AG10803 (cell line): Measurements from ENCODE around the gene FBXO31.
"Not testable (repeated sequence)": the region's sequence is repeated elsewhere in the genome, so short reads cannot be mapped to it uniquely, and the experiment has no call there.

Source experiments
- DNase-seq: peaks from one replicate; pipeline ENCODE4 v3.0.0; 2010; ENCODE audit warnings: low read depth
- H3K4me3 ChIP-seq: 2 replicates; pipeline ENCODE4 v1.5.1; 2011; ENCODE audit warnings: mild to moderate bottlenecking, low read length, control low read depth
- TF ChIP-seq, protein P1 (sequence below): conservative IDR thresholded peaks from 2 replicates; pipeline ENCODE4 v1.5.1; 2011; ENCODE audit warnings: mild to moderate bottlenecking, low read length, control low read depth, inconsistent platforms

FBXO31 gene

DNA sequence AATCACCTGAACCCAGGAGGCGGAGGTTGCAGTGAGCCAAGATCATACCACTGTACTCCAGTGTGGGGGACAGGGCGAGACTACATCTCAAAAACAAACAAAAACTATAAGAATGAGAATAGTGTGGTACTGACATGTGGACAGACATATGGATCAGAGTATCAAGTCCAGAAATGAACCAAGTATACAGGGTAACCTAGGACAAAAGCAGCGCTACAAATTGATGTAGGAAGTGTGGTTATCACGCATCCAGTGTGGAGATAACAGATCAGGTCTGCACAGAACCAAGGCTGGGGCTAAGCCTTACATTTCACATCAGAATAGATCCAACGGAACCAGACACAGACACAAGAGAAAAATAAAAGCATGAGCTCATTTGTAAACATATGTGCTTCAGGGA lies 43.4 kb downstream of the FBXO31 start:
- DNase-seq = no peak
- H3K4me3 ChIP-seq = no peak overlapping the region
- TF ChIP-seq, protein P1, sequence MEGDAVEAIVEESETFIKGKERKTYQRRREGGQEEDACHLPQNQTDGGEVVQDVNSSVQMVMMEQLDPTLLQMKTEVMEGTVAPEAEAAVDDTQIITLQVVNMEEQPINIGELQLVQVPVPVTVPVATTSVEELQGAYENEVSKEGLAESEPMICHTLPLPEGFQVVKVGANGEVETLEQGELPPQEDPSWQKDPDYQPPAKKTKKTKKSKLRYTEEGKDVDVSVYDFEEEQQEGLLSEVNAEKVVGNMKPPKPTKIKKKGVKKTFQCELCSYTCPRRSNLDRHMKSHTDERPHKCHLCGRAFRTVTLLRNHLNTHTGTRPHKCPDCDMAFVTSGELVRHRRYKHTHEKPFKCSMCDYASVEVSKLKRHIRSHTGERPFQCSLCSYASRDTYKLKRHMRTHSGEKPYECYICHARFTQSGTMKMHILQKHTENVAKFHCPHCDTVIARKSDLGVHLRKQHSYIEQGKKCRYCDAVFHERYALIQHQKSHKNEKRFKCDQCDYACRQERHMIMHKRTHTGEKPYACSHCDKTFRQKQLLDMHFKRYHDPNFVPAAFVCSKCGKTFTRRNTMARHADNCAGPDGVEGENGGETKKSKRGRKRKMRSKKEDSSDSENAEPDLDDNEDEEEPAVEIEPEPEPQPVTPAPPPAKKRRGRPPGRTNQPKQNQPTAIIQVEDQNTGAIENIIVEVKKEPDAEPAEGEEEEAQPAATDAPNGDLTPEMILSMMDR = no peak

DNA sequence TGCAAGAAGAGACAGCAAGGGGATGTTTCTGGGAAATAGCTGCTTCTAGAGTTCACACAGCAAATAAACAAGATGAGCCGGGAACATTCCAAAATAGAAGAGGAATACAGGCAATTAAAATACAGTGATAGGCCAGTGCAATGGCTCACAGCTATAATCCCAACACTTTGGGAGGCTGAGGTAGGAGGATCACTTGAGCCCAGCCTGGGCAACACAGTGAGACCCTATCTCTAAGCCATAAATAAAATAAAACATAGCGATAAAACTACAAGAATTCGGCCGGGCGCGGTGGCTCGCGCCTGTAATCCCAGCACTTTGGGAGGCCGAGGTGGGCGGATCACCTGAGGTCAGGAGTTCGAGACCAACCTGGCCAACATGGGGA lies 43.9 kb downstream of the FBXO31 start:
- H3K4me3 ChIP-seq = not testable (repeated sequence)

DNA sequence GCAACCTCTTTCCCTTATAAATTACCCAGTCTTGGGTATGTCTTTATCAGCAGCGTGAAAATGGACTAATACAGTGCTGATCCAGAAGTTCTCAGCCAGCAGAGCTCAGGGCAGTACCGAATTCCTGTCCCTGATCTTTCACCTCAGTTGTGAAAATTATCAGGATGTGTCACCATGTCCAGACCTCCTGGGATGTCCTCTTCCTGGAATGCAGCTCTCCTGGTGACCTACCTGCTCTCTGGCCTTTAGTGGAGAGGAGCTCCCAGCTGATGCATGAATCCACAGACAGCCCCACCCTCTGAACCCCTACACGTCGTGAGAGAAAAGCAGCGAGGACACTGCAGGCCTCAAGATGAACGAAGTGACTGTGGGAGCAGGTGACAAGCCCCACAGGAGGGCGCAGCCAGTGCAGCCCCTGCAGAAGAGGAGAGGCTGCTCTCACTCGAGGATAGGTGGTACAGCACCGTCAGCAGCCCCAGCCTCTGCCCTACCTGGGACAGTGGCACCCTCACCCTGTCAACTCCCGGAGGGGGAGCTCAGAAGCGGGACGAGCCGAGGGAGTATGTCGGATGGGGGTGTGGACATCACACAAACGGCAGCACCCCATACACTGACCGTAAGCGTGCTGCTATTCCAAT lies 44.4 kb downstream of the FBXO31 start:
- TF ChIP-seq, protein P1 = no peak
- H3K4me3 ChIP-seq = no peak overlapping the region
- DNase-seq = no peak

More for the DNA sequence above, 43.9 kb downstream of the FBXO31 start:
- DNase-seq = not testable (repeated sequence)

DNA sequence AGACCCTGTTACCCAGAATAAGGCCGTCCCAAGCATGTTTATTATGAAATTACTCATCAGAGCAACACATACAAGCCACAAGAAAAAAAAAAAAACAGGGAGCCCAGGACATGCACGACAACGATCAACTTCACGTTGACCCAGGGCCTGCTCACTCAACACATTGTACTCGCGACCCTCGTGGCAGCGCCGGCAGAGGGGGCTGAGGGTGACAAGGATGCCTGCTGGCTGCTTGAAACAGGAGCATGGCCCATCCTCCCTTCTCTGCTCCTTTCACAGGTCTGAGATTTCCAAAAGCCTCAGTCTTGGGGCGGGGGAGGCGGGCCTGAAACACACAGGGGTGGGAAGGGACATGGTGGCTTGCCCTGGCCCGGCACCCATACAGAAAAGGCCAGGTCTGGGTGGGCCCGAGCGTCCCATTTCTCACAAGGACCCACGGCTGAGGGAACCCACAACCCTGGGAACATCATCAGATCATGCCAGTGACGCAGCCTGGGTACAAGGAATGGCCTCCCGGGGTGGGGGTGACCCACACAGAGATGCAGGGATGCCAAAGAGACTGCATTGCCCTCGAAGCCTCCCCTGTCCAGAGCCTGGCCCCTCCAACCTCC lies 45.3 kb downstream of the FBXO31 start:
- DNase-seq = no peak
- no peak overlapping the region for H3K4me3 ChIP-seq
- TF ChIP-seq, protein P1 = no peak

DNA sequence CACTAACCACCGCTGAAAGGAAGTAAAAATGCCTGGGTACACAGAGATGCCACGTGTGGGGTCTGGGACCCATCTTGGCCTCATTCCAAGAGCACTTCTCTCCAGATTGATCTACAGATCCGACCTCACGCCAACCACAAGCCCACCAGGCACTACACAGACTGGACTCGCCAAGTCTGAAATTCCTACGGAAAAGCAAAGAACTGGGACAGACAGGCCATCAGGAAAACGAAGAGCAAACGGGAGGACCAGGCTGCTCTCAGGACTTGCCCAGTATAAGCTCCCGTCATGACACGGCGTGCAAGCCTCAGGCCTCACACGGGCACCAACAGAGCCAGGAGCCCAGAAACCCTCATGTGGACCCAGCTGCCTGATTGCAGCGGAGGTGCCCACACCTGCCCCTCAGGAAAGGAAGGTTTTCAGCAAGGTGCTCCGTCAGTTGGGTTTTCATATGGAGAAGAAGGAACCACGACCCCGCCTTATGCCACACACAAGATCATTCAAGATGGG lies 46.3 kb downstream of the FBXO31 start:
- H3K4me3 ChIP-seq = no peak overlapping the region
- TF ChIP-seq, protein P1 = no peak
- DNase-seq = no peak

DNA sequence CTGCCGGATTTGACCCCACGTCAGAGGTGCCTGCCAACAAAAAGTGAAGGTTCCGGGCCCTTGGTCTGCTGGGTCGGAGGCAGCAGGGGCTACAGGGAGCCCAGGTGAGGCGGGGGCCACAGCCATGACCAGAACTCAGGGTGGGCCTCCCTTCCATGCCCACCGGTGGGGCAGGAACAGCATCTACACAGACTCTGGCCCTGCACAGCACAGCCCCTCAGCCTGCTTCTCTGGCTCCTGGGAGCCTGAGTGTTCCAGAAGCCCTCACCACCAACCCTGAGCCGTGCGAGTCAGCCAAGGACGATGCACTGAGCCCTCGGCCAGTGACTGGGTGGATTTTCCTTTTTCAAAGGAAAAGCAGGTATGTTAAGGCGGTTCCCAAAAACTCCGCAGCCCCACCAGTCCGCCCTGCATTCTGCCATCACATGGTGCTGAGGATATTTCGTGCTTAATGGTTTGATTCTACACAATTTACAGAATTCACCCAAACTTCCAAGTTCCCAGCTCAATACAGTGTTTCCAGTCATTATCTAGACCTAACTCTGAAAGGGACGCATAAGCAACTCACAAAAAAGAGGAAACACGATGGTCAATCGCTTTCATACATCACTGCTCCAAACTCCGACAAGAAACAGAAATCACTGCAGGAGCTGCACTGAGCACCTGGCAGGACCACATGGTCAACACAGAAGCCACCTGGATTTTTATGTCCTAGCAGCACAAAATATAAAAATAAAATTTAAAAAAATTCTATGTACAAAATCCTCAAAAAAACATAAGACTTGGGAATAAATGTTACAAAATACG lies 46.9 kb downstream of the FBXO31 start:
- no peak for DNase-seq
- H3K4me3 ChIP-seq = no peak overlapping the region
- TF ChIP-seq, protein P1 = no peak

DNA sequence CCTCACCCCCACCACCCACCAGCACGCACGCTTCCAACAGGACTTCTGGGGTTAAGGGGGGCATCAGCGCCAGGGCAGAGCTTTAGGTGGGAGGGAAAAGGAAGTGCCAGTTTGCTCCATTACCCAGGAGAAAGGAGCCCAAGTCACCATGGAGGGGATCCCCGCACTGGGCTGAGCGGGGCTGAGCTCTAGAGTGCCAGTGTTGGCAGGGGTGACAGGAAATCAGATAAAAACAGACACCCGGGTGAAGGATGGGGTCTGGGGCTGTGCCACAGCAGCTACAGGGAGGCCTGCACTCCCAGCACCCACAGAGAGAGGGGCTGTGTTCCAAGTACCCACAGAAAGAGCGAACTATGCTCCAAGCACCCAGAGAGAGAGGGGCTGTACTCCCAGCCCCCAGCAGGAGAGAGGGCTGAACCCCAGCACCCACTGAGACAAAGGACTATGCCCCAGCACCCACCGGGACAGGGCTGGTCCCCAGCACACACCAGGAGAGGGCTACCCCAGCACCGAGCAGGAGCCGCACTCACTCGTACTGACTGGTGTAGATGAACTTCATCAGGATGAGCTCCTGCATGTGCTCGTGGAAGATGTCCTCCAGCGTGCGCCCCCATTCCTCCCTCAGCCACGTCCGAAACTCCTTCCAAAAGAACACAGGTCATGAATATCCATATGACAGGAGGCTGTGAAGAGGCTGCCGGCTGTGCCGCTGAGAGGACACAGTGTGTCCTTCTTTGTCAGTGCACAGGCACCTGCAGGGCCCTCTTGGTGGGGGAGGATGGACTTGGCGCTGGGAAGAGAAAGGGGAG lies 47.7 kb downstream of the FBXO31 start:
- TF ChIP-seq, protein P1 = no peak
- no peak for DNase-seq
- no peak overlapping the region for H3K4me3 ChIP-seq
